ENCODE measurements around the gene PDZD2.

DNA sequence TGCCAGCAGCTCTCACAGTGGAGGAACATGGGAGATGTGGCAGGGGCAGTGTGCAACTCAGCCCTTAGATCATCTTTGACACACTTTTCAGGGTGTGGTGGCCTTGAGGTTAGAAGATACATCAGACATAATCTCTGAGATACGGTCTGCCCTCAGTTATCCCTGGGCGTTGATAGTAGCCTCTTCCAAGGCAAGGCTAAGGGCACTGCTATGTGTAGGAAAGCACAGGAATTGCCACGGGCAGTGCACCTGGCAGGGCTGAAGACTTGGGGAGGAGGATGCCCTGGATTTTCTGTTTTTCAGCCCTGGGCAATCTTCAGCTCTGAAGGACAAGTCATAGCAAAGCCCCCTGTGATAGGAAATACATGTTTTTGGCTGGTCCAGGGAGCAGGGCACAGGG is 328.5 kb downstream of the PDZD2 start:
- TF ChIP-seq, protein P1, sequence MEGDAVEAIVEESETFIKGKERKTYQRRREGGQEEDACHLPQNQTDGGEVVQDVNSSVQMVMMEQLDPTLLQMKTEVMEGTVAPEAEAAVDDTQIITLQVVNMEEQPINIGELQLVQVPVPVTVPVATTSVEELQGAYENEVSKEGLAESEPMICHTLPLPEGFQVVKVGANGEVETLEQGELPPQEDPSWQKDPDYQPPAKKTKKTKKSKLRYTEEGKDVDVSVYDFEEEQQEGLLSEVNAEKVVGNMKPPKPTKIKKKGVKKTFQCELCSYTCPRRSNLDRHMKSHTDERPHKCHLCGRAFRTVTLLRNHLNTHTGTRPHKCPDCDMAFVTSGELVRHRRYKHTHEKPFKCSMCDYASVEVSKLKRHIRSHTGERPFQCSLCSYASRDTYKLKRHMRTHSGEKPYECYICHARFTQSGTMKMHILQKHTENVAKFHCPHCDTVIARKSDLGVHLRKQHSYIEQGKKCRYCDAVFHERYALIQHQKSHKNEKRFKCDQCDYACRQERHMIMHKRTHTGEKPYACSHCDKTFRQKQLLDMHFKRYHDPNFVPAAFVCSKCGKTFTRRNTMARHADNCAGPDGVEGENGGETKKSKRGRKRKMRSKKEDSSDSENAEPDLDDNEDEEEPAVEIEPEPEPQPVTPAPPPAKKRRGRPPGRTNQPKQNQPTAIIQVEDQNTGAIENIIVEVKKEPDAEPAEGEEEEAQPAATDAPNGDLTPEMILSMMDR (IDR thresholded peaks at IDR 0.05; ENCODE audit: low read depth, low read length, poor library complexity, severe bottlenecking), result no peak
- TF ChIP-seq EZH2phosphoT487 (IDR thresholded peaks at IDR 0.05; ENCODE audit: borderline replicate concordance, low read length), result no peak

All from DOHH2 (cell line).